Activated effector memory CD4-positive, alpha-beta T cell treated with Interleukin-2 at 50 U/mL for 16 hours (primary cell): Measurements from ENCODE around the gene LIF.

Experiments used
- DNase-seq: peaks from one replicate; pipeline ENCODE4 v3.0.0-alpha.2; 2020

LIF gene

DNA sequence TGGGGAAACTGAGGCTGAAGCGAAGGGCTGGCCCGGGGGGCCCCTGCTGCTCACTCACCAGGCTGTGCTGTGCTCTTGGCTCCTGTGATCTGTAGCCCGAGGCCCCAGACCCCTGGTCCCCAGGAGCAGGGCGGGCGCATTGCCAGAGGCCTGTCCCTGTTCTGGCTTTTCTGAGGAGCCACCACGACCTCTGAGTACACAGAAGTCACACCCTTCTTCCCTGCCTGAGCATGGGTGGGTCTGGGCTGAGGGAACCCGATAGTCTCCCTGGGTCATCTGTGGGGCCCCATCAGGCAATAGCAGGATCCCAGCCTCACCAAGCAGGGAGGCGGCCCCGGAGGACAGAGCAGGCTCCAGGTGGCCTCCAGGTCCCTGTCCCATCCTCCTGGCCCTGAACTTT, 37.6 kb upstream of the LIF start:
- DNase-seq = no peak

GRCh38 chr22:30283342-30283741, 36.8 kb upstream of the LIF start:
- no peak for DNase-seq

- DNase-seq = no peak
Measured at GRCh38 chr22:30282616-30283046, 36.1 kb upstream of the LIF start.

DNA sequence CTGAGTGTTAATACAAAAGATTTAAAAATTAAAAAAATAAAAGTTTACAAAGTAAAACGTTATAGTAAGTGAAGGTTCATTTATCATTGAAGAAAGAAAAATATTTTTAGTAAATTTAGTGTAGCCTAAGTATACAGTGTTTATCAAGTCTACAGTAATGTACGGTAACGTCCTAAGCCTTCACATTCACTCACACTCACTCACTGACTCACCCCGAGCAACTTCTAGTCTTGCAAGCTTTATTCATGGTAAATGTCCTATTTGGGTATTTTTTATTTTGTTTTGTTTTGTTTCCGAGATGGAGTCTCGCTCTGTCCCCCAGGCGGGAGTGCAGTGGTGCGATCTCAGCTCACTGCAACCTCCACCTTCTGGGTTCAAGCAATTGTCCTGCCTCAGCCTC, 33.9 kb upstream of the LIF start:
- no peak for DNase-seq

DNA sequence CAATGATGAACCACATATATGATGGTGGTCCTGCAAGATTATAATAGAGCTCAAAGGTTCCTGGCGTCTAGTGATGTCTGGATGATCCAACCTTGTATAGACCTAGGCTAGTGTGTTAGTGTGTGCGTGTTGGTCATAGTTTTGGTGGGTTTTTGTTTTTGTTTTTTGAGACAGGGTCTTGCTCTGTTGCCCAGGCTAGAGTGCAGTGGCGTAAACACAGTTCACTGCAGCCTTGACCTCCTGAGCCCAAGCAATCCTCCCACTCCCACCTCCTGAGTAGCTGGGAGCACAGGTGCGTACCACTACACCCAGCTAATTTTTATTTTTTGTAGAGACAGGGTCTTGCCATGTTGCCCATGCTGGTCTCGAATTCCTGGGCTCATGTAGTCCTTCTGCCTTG, 33.4 kb upstream of the LIF start:
- no peak for DNase-seq

GRCh38 chr22:30279046-30279788, 32.7 kb upstream of the LIF start:
- DNase-seq = no peak

- no peak for DNase-seq
Measured at GRCh38 chr22:30277547-30278344, 31.2 kb upstream of the LIF start.

GRCh38 chr22:30276039-30276438, 29.5 kb upstream of the LIF start:
- DNase-seq = no peak

DNA sequence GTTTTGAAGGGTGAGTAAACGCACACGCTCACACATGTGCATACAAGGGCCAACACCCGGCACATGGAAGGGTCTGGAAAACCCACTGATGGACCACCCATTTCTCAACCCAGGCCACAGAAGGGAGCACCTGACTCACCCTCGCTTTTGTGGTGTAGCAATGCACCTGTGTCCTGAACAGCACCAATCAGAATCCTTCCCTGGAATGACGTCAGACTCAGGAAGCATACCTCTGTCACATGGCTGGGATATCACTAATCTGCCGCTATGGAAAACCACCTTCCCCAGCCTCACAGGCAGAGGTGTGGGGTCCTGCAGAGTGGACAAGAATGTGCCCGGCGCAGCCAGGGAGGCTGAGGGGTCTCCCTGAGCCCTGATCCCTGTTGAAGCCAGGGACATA, 29.1 kb upstream of the LIF start:
- no peak for DNase-seq

DNA sequence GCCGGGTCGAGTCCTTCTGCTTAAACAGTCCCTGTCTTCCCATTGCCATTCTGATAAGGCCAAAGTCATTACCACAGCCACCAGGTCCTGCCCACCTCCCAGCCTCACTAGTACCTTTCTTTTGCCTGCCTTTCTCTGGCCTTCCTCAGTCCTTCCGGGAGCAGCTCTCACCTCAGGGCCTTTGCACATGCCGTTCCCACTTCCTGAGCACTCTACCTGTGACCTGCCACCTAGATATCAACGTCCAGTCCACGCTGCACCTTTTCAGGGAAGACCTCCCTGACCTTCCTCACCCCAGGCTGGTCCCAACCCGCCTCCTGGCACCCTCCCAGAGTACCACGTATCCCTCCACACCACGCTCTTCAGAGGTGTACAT, 27.9 kb upstream of the LIF start:
- DNase-seq = no peak

DNA sequence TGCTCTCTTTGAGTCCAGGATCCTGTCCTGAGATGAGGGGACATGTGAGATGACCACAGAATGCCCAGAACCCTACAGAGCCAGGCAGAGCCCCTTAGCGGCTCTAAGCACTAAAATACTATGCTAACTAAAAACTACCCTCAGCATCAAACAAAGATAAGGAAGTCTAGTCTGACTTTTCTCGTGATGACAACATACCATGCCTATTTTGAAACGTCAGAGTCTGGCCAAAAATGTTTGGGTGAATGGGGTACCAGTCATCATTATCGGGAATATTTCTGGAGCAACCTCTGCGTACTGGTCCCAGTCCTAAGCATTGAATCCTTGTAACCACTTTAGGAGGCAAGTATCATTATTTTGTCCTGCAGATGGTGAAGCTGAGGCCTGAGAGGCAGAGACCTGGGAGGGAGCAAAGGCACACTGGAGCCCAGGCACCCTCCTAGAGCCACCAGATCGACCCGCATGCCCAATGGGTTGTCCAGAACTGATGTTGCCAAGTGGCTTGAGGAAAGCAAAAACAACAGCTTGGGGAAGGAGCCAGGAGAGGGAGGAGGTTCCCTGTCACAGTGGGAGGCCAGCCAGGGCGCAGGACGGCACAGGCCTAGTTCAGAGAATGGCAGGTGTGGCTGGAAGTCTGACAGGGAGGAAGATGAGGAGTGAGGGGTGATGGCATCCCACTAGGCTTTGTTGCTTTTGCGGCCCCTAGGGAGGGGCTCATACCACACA, 27.3 kb upstream of the LIF start:
- DNase-seq = no peak

DNA sequence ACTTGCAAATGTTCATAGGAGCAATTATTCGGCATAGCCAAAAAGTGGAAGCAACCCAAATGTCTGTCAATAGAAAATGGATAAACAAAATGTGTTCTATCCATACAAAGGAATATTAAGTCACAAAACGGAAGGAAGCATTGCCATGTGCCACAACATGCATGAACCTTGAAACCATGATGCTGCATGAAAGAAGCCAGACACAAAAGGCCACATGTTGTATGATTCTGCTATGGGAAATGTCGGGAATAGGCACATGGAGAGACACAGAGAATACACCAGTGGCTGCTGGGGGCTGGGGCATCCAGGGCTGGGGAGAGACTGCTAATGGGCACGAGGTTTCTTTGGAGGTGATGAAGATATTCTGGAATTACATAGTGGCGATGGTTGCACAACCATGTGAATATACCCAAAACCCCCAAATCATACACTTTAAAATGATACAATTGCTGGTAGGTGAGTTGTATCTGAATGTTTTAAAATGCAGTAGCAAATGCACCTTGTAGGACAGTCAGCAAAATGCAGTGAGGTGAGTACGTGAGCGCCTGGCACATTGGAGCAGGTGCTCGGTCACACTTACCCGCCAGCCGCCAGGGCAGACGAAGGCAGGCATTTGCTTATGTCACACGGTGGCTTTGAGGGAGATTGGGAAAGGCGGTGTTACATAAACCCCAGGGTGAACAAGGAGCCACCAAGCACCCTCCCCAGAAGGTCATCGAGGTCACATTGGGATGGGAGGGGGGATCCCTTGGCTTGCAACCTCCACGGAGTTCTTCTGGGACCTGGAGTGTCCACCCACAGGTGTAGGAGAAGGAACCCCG, 26.4 kb upstream of the LIF start:
- no peak for DNase-seq

DNA sequence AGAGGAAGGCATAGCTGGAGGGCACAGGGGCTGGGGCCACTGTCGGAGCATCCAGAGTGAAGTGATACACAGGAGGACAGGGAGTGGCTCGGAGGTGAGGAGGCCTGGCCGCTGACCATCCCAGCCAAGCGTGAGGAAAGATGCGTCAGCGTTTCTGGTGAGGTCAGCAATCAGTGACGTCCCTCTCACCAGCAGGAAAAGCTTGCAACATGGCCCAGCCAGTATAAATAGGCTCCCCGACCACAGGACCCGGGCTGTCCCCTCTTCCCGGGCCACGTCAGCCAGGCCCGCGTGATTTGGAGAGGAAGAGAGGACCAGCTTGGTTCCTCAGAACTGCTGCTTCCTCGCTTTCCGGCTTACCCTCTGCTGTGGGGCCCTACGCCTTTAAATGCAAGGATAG, 24.3 kb upstream of the LIF start:
- DNase-seq = no peak

- no peak for DNase-seq
Measured at GRCh38 chr22:30268331-30268730, 21.8 kb upstream of the LIF start.

DNA sequence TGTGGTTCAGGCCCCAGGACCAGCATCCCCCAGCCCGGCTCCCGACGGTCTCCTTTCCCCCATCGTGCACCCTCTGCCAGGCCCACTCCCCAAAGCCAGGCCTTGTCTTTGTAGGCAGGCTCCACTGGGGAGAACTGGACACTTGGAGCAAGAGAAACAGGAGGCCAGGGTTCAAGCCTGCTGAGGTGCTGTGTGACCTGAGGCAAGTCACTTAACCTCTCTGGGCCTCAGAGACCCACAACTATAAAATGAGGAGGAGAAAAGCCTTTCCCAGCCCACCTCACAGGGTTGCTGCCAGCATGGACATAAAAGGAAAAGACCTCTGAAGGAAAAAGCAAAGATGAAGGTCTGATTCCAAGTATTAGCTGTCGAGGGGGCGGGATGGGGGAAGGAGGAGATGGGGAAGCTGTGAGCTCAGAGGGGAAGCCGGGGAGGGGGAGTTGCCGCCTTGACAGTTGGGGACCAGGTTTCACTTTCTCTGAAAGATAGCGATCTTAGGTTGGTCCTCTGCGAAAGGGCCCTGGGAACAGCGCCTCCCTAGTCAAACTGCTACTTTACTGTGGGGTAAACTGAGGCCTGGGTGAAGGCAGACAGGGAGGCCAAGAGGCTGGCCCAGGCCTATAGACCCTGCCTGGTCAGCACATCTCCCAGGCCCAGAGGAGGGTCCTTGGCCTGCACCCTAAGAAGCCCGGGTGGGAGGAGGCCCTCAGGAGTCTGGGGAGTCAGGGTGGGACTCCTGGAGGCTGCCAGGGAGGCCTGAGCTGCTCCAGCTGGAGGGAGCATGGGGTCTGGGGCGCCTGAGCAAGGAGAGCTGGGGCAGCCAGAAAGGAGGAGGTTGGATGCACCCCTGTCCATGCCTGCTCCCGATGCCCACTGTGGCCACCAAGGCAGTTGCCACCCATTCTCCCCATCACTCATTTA, 21.1 kb upstream of the LIF start:
- peak; percentile 41 for DNase-seq

GRCh38 chr22:30266445-30267381, 20.2 kb upstream of the LIF start, which contains the start of gene OSM:
OSM (minus strand) TSS chr22:30266851; CDS start chr22:30266799, 52 bp downstream.
- peak; percentile 70 for DNase-seq

GRCh38 chr22:30265823-30266444, 19.4 kb upstream of the LIF start:
- peak; percentile 71 for DNase-seq

- no peak for DNase-seq
Measured at GRCh38 chr22:30265131-30265720, 18.7 kb upstream of the LIF start.

GRCh38 chr22:30263883-30264282, 17.3 kb upstream of the LIF start:
- DNase-seq = no peak
